GM12872 (cell line): ENCODE measurements around the gene TMPRSS4.

Experiments
- CTCF ChIP-seq: IDR thresholded peaks from 3 replicates; pipeline ENCODE4 v1.5.1; 2011; ENCODE audit warnings: low read depth, mild to moderate bottlenecking, low read length, moderate library complexity; ENCODE audit not compliant: insufficient read depth

The TMPRSS4 gene

GRCh38 chr11:118104491-118104890 lies 27.6 kb downstream of the TMPRSS4 start:
- no peak for TF ChIP-seq CTCF

DNA sequence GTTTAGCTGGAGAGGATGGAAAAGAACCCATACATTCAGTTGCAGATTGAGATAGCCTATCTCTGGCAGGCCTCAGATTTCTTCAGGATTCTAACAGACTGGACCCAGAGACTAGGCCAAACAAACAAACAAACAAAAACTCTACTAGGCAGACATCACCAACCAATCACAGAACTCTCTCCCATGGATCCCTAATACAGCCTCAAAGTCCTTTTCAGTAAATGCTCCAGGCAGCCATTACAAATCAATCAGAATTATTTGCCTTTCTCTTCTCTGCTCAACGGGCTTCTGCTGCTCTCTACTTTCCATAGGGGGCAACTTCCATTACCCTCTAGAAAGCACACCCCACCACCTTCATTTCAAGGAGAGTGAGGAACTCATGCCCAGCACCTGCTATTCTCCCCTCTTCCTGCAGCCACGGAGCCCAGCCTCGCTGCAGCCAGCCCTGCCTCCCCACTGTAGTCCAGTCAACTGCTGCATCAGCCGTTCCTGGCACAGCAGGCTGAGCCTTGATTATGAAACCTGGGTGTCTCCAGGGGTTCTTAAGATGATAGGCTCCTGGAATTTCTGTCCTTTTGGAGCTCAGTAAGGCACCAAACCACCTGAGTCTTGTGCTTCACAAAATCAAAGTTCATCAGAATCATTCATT lies 28.9 kb downstream of the TMPRSS4 start:
- TF ChIP-seq CTCF = no peak

- TF ChIP-seq CTCF = no peak
Observed at GRCh38 chr11:118106789-118107335, 30.0 kb downstream of the TMPRSS4 start.

DNA sequence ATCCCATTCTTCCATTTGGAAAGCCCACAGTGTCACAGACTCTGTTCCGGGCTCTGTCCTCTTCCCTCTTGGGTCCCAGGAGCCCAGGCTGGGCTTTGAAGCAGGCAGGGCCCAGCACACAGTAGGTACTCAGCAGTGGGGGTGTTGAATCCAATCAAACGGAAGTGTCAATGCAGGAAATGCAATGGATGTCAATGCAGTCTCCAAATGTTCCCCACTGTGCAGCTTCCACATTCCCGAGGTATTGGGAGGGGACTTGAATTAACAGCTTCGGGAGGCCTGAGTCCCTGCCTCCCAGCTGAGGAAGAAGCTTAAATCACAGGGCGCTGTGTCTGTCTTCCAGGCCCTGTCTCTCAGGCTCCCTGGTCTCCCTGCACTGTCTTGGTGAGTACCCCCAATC lies 31.6 kb downstream of the TMPRSS4 start:
- no peak for TF ChIP-seq CTCF

GRCh38 chr11:118109231-118109630 lies 32.4 kb downstream of the TMPRSS4 start:
- TF ChIP-seq CTCF = no peak

DNA sequence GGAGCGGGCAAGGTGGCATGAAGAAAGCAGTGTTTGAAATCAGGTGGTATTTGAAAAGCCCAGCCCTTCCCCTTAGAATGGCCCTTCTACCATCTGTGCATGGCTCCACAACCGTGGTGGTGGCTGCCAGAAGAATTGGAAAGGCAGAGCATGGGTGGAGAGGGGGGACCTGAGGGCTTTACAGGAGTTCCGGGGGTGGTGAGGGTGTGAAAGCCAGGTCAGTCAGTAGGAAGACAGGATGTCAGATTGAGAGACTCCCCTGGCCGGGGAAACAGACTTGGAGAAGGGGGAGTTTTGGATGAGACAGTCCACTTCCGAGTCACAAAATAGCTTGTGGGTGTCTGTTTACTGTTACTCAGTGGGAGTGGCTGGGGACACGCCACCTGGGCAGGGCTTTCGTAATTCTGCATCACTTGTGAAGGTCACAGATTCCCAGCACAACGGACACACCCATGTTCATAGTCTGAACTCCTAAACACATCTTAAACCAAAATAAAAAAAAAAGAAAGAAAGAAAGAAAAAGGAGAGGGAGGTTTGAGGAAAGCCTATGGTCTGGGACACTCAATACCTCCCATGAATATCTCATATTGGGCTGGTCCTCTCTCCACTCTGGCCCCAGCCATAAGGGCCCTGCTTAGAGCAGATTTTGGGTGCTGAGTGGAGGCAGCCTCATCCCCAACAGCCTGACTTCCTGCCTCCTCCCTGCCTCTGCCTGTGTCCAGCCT lies 34.3 kb downstream of the TMPRSS4 start:
- TF ChIP-seq CTCF = no peak

GRCh38 chr11:118111744-118112035 lies 34.8 kb downstream of the TMPRSS4 start:
- TF ChIP-seq CTCF = no peak
